Nephron (organoid): ENCODE measurements around the gene GCAT.
A peak's percentile ranks its signal among the peaks of the same experiment; 100 is the strongest.

ENCODE experiments used
- H3K27ac Mint-ChIP-seq, 3 experiments: 2 replicates each; pipeline ENCODE4 v1.8.0; 2020; ENCODE audit warnings: mixed read lengths in 3 of 3, mild to moderate bottlenecking in 2 of 3, moderate library complexity in 1 of 3
- H3K27me3 Mint-ChIP-seq: 2 replicates; pipeline ENCODE4 v1.8.0; 2021; ENCODE audit warnings: low read depth, mild to moderate bottlenecking, moderate library complexity, mixed read lengths
- H3K36me3 Mint-ChIP-seq: 2 replicates; pipeline ENCODE4 v1.8.0; 2020; ENCODE audit warnings: low read depth, mixed read lengths
- H3K4me1 Mint-ChIP-seq: 2 replicates; pipeline ENCODE4 v1.8.0; 2020; ENCODE audit warnings: mixed read lengths
- H3K4me3 Mint-ChIP-seq, 3 experiments: 2 replicates each; pipeline ENCODE4 v1.8.0; 2020; ENCODE audit warnings: mild to moderate bottlenecking in 3 of 3, mixed read lengths in 3 of 3, moderate library complexity in 2 of 3
- H3K9me3 Mint-ChIP-seq: 2 replicates; pipeline ENCODE4 v1.8.0; 2020; ENCODE audit warnings: mixed read lengths
- CTCF ChIP-seq, 3 experiments: fragments of 200-600 bp; sonication (generic); IDR thresholded peaks; one replicate each; pipeline ENCODE4 v1.5.0; 2021; ENCODE audit warnings: antibody characterized with exemption in 3 of 3; ENCODE audit not compliant: unreplicated experiment in 3 of 3

Gene GCAT

GRCh38 chr22:37763012-37763411 lies 44.7 kb upstream of the GCAT start:
- peaks cover 55% of the 10 kb centered on the region for H3K36me3 Mint-ChIP-seq
- TF ChIP-seq CTCF (IDR thresholded peaks at IDR 0.05; ENCODE audit: unreplicated experiment in 3 of 3), result no peak
- H3K4me1 Mint-ChIP-seq, result peaks cover 4% of the 10 kb centered on the region
- no peaks in the 10 kb centered on the region for H3K27me3 Mint-ChIP-seq
- no peak overlapping the region for H3K4me3 Mint-ChIP-seq
- H3K9me3 Mint-ChIP-seq, result no peaks in the 10 kb centered on the region
- H3K27ac Mint-ChIP-seq, result no peak overlapping the region

- H3K4me3 Mint-ChIP-seq, result no peak overlapping the region
Observed at GRCh38 chr22:37763652-37764051, 44.1 kb upstream of the GCAT start.

GRCh38 chr22:37764622-37765021 lies 43.1 kb upstream of the GCAT start:
- H3K4me1 Mint-ChIP-seq, result peaks cover 4% of the 10 kb centered on the region
- H3K27me3 Mint-ChIP-seq, result no peaks in the 10 kb centered on the region
- peaks cover 51% of the 10 kb centered on the region for H3K36me3 Mint-ChIP-seq
- H3K4me3 Mint-ChIP-seq, result no peak overlapping the region
- H3K27ac Mint-ChIP-seq, result peak overlapping the region in 2 of 3 experiments; percentile 11 to 76
- no peaks in the 10 kb centered on the region for H3K9me3 Mint-ChIP-seq
- TF ChIP-seq CTCF (IDR thresholded peaks at IDR 0.05; ENCODE audit: unreplicated experiment in 3 of 3), result no peak

More at GRCh38 chr22:37763652-37764051, 44.1 kb upstream of the GCAT start:
- peak overlapping the region in 1 of 3 experiments; percentile 76 for H3K27ac Mint-ChIP-seq
- H3K9me3 Mint-ChIP-seq, result no peaks in the 10 kb centered on the region
- peaks cover 48% of the 10 kb centered on the region for H3K36me3 Mint-ChIP-seq
- H3K4me1 Mint-ChIP-seq, result peaks cover 4% of the 10 kb centered on the region
- H3K27me3 Mint-ChIP-seq, result no peaks in the 10 kb centered on the region
- TF ChIP-seq CTCF (IDR thresholded peaks at IDR 0.05; ENCODE audit: unreplicated experiment in 3 of 3), result no peak

- Mint-ChIP-seq H3K9me3 (no peaks in the 10 kb centered on the region), H3K27me3 (no peaks in the 10 kb centered on the region), H3K4me3 (no peak overlapping the region), H3K4me1 (peaks cover 4% of the 10 kb centered on the region), H3K36me3 (peaks cover 44% of the 10 kb centered on the region), H3K27ac (no peak overlapping the region)
- TF ChIP-seq CTCF (IDR thresholded peaks at IDR 0.05; ENCODE audit: unreplicated experiment in 3 of 3), result no peak
Observed at GRCh38 chr22:37765498-37765897, 42.2 kb upstream of the GCAT start.

- H3K27me3 Mint-ChIP-seq, result no peaks in the 10 kb centered on the region
- no peaks in the 10 kb centered on the region for H3K9me3 Mint-ChIP-seq
- H3K36me3 Mint-ChIP-seq, result peaks cover 45% of the 10 kb centered on the region
- H3K4me1 Mint-ChIP-seq, result peaks cover 4% of the 10 kb centered on the region
- no peak overlapping the region for H3K27ac Mint-ChIP-seq
- TF ChIP-seq CTCF (IDR thresholded peaks at IDR 0.05; ENCODE audit: unreplicated experiment in 3 of 3), result no peak
- no peak overlapping the region for H3K4me3 Mint-ChIP-seq
Observed at GRCh38 chr22:37765953-37766576, 41.7 kb upstream of the GCAT start.

GRCh38 chr22:37768273-37768672 lies 39.5 kb upstream of the GCAT start:
- H3K36me3 Mint-ChIP-seq, result peaks cover 51% of the 10 kb centered on the region
- no peaks in the 10 kb centered on the region for H3K9me3 Mint-ChIP-seq
- TF ChIP-seq CTCF (IDR thresholded peaks at IDR 0.05; ENCODE audit: unreplicated experiment in 3 of 3), result peak in 1 of 3 experiments; percentile 17
- H3K4me3 Mint-ChIP-seq, result no peak overlapping the region
- no peaks in the 10 kb centered on the region for H3K27me3 Mint-ChIP-seq
- no peak overlapping the region for H3K27ac Mint-ChIP-seq
- H3K4me1 Mint-ChIP-seq, result peaks cover 4% of the 10 kb centered on the region
